ENCODE measurements around the gene MIOS.

The MIOS gene

GRCh38 chr7:7536396-7537019 is 30.2 kb upstream of the MIOS start:
- Histone ChIP-seq H3K27me3 (ENCODE audit: control insufficient read depth, insufficient read depth, low read length) (no peaks in the 10 kb centered on the region), H3K4me3 (ENCODE audit: low read length) (no peak overlapping the region), H3K9ac (ENCODE audit: low read length) (no peak overlapping the region), H3K4me1 (ENCODE audit: control insufficient read depth, insufficient read depth, low read length) (no peaks in the 10 kb centered on the region), H3K9me3 (ENCODE audit: control insufficient read depth, low read length) (no peaks in the 10 kb centered on the region), H3K36me3 (ENCODE audit: control insufficient read depth, insufficient read depth, low read length) (no peaks in the 10 kb centered on the region)

GRCh38 chr7:7537711-7538110 is 29.0 kb upstream of the MIOS start:
- H3K4me1 ChIP-seq (ENCODE audit: control insufficient read depth, insufficient read depth, low read length) = no peaks in the 10 kb centered on the region
- no peaks in the 10 kb centered on the region for H3K27me3 ChIP-seq (ENCODE audit: control insufficient read depth, insufficient read depth, low read length)
- no peaks in the 10 kb centered on the region for H3K9me3 ChIP-seq (ENCODE audit: control insufficient read depth, low read length)
- no peak overlapping the region for H3K4me3 ChIP-seq (ENCODE audit: low read length)
- H3K9ac ChIP-seq (ENCODE audit: low read length) = no peak overlapping the region
- no peaks in the 10 kb centered on the region for H3K36me3 ChIP-seq (ENCODE audit: control insufficient read depth, insufficient read depth, low read length)

GRCh38 chr7:7539152-7539551 is 27.5 kb upstream of the MIOS start:
- H3K36me3 ChIP-seq (ENCODE audit: control insufficient read depth, insufficient read depth, low read length) = no peaks in the 10 kb centered on the region
- H3K4me3 ChIP-seq (ENCODE audit: low read length) = no peak overlapping the region
- no peaks in the 10 kb centered on the region for H3K27me3 ChIP-seq (ENCODE audit: control insufficient read depth, insufficient read depth, low read length)
- H3K9ac ChIP-seq (ENCODE audit: low read length) = no peak overlapping the region
- no peaks in the 10 kb centered on the region for H3K4me1 ChIP-seq (ENCODE audit: control insufficient read depth, insufficient read depth, low read length)
- H3K9me3 ChIP-seq (ENCODE audit: control insufficient read depth, low read length) = no peaks in the 10 kb centered on the region

GRCh38 chr7:7539711-7540110 is 27.0 kb upstream of the MIOS start:
- H3K9me3 ChIP-seq (ENCODE audit: control insufficient read depth, low read length) = no peaks in the 10 kb centered on the region
- no peak overlapping the region for H3K4me3 ChIP-seq (ENCODE audit: low read length)
- H3K27me3 ChIP-seq (ENCODE audit: control insufficient read depth, insufficient read depth, low read length) = no peaks in the 10 kb centered on the region
- H3K36me3 ChIP-seq (ENCODE audit: control insufficient read depth, insufficient read depth, low read length) = no peaks in the 10 kb centered on the region
- H3K9ac ChIP-seq (ENCODE audit: low read length) = no peak overlapping the region
- H3K4me1 ChIP-seq (ENCODE audit: control insufficient read depth, insufficient read depth, low read length) = no peaks in the 10 kb centered on the region

GRCh38 chr7:7542251-7542835 is 24.3 kb upstream of the MIOS start:
- no peaks in the 10 kb centered on the region for H3K36me3 ChIP-seq (ENCODE audit: control insufficient read depth, insufficient read depth, low read length)
- H3K4me1 ChIP-seq (ENCODE audit: control insufficient read depth, insufficient read depth, low read length) = no peaks in the 10 kb centered on the region
- no peaks in the 10 kb centered on the region for H3K9me3 ChIP-seq (ENCODE audit: control insufficient read depth, low read length)
- H3K4me3 ChIP-seq (ENCODE audit: low read length) = no peak overlapping the region
- no peaks in the 10 kb centered on the region for H3K27me3 ChIP-seq (ENCODE audit: control insufficient read depth, insufficient read depth, low read length)
- H3K9ac ChIP-seq (ENCODE audit: low read length) = no peak overlapping the region

GRCh38 chr7:7548407-7548806 is 18.3 kb upstream of the MIOS start:
- no peak overlapping the region for H3K4me3 ChIP-seq (ENCODE audit: low read length)
- H3K27me3 ChIP-seq (ENCODE audit: control insufficient read depth, insufficient read depth, low read length) = no peaks in the 10 kb centered on the region
- H3K36me3 ChIP-seq (ENCODE audit: control insufficient read depth, insufficient read depth, low read length) = no peaks in the 10 kb centered on the region
- no peak overlapping the region for H3K9ac ChIP-seq (ENCODE audit: low read length)
- no peaks in the 10 kb centered on the region for H3K9me3 ChIP-seq (ENCODE audit: control insufficient read depth, low read length)
- H3K4me1 ChIP-seq (ENCODE audit: control insufficient read depth, insufficient read depth, low read length) = no peaks in the 10 kb centered on the region

- H3K36me3 ChIP-seq (ENCODE audit: control insufficient read depth, insufficient read depth, low read length) = no peaks in the 10 kb centered on the region
- no peaks in the 10 kb centered on the region for H3K9me3 ChIP-seq (ENCODE audit: control insufficient read depth, low read length)
- H3K27me3 ChIP-seq (ENCODE audit: control insufficient read depth, insufficient read depth, low read length) = no peaks in the 10 kb centered on the region
- no peak overlapping the region for H3K9ac ChIP-seq (ENCODE audit: low read length)
- no peak overlapping the region for H3K4me3 ChIP-seq (ENCODE audit: low read length)
- no peaks in the 10 kb centered on the region for H3K4me1 ChIP-seq (ENCODE audit: control insufficient read depth, insufficient read depth, low read length)
These were observed 16.0 kb upstream of the MIOS start for GRCh38 chr7:7550663-7551062.

GRCh38 chr7:7552199-7552598 is 14.5 kb upstream of the MIOS start:
- H3K4me3 ChIP-seq (ENCODE audit: low read length) = no peak overlapping the region

GRCh38 chr7:7553386-7553785 is 13.3 kb upstream of the MIOS start:
- H3K27me3 ChIP-seq (ENCODE audit: control insufficient read depth, insufficient read depth, low read length) = no peaks in the 10 kb centered on the region
- no peaks in the 10 kb centered on the region for H3K9me3 ChIP-seq (ENCODE audit: control insufficient read depth, low read length)
- H3K36me3 ChIP-seq (ENCODE audit: control insufficient read depth, insufficient read depth, low read length) = no peaks in the 10 kb centered on the region
- H3K9ac ChIP-seq (ENCODE audit: low read length) = no peak overlapping the region
- no peaks in the 10 kb centered on the region for H3K4me1 ChIP-seq (ENCODE audit: control insufficient read depth, insufficient read depth, low read length)
- H3K4me3 ChIP-seq (ENCODE audit: low read length) = no peak overlapping the region

More at GRCh38 chr7:7552199-7552598, 14.5 kb upstream of the MIOS start:
- Histone ChIP-seq H3K36me3 (ENCODE audit: control insufficient read depth, insufficient read depth, low read length) (no peaks in the 10 kb centered on the region), H3K9me3 (ENCODE audit: control insufficient read depth, low read length) (no peaks in the 10 kb centered on the region), H3K9ac (ENCODE audit: low read length) (no peak overlapping the region), H3K27me3 (ENCODE audit: control insufficient read depth, insufficient read depth, low read length) (no peaks in the 10 kb centered on the region), H3K4me1 (ENCODE audit: control insufficient read depth, insufficient read depth, low read length) (no peaks in the 10 kb centered on the region)

GRCh38 chr7:7554021-7554432 is 12.7 kb upstream of the MIOS start:
- Histone ChIP-seq H3K4me1 (ENCODE audit: control insufficient read depth, insufficient read depth, low read length) (no peaks in the 10 kb centered on the region), H3K36me3 (ENCODE audit: control insufficient read depth, insufficient read depth, low read length) (no peaks in the 10 kb centered on the region), H3K27me3 (ENCODE audit: control insufficient read depth, insufficient read depth, low read length) (no peaks in the 10 kb centered on the region), H3K9me3 (ENCODE audit: control insufficient read depth, low read length) (no peaks in the 10 kb centered on the region), H3K4me3 (ENCODE audit: low read length) (no peak overlapping the region), H3K9ac (ENCODE audit: low read length) (no peak overlapping the region)

GRCh38 chr7:7554649-7555575 is 11.8 kb upstream of the MIOS start:
- Histone ChIP-seq H3K27me3 (ENCODE audit: control insufficient read depth, insufficient read depth, low read length) (no peaks in the 10 kb centered on the region), H3K36me3 (ENCODE audit: control insufficient read depth, insufficient read depth, low read length) (no peaks in the 10 kb centered on the region)

GRCh38 chr7:7556852-7557251 is 9.8 kb upstream of the MIOS start:
- Histone ChIP-seq H3K9ac (ENCODE audit: low read length) (no peak overlapping the region), H3K36me3 (ENCODE audit: control insufficient read depth, insufficient read depth, low read length) (no peaks in the 10 kb centered on the region), H3K27me3 (ENCODE audit: control insufficient read depth, insufficient read depth, low read length) (no peaks in the 10 kb centered on the region), H3K9me3 (ENCODE audit: control insufficient read depth, low read length) (no peaks in the 10 kb centered on the region), H3K4me3 (ENCODE audit: low read length) (no peak overlapping the region), H3K4me1 (ENCODE audit: control insufficient read depth, insufficient read depth, low read length) (no peaks in the 10 kb centered on the region)

More at GRCh38 chr7:7554649-7555575, 11.8 kb upstream of the MIOS start:
- Histone ChIP-seq H3K9me3 (ENCODE audit: control insufficient read depth, low read length) (no peaks in the 10 kb centered on the region), H3K4me1 (ENCODE audit: control insufficient read depth, insufficient read depth, low read length) (no peaks in the 10 kb centered on the region), H3K9ac (ENCODE audit: low read length) (no peak overlapping the region), H3K4me3 (ENCODE audit: low read length) (no peak overlapping the region)

Measured in mucosa of stomach (tissue), 1 donor.